NCI-H345 (cell line): ENCODE measurements around the gene LTBP1.

ENCODE experiments used
- DNase-seq: peaks from one replicate; lab custom pipeline; 2025; lab: John Stamatoyannopoulos, UW

Gene LTBP1

GRCh38 chr2:33081691-33082090, 134.9 kb downstream of the LTBP1 start:
- no peak for DNase-seq

- DNase-seq, result no peak
These were observed 137.1 kb downstream of the LTBP1 start for GRCh38 chr2:33083699-33084387.

DNA sequence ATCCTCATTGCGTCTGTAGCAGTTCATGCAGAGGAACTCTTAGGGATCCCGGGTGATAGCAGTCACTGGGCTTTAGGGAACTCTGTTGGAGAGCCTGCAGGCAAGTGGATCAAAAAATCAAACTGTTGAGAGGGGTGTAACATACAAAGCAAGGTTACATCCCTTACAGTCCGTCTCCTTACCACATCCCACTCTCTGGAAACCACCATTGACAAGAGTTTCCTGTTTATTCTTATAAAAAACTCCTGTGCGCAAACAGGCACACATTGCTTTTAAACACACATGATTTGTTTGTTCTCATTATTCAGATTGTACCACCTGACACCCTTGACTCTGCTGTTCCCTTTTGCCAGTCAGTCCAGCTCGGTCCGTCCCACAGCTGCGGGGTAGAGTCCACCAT, 137.7 kb downstream of the LTBP1 start:
- no peak for DNase-seq

- DNase-seq, result no peak
These were observed 138.9 kb downstream of the LTBP1 start for GRCh38 chr2:33085646-33086045.

DNA sequence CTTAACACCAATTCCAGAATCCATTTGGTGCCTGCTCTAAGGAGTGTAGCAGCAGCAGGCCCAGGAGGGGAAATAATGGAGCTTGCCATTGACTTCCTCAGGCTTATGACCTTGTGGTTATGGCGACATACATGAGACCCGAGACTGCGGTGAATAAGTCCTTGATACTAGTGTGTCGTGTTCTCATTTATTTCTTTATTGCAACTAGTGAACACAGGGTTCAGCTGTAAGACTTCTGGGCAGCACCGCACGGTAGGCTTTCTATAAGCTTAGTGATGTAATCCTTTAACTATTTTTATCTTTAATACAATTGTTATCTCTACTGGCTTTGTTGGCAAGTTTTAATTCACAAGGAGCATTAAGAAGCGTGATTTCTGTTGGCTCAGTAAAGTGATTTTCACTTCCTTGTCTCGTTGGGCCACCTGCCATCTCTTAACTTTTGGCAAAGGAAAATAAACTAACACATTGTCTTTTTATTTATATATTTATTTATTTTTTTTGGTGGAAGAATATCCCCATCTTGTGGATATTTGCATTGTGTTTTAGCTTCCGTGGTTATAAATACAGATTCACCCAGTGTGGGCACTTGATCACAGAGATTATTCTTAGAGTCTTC, 139.8 kb downstream of the LTBP1 start:
- no peak for DNase-seq

DNA sequence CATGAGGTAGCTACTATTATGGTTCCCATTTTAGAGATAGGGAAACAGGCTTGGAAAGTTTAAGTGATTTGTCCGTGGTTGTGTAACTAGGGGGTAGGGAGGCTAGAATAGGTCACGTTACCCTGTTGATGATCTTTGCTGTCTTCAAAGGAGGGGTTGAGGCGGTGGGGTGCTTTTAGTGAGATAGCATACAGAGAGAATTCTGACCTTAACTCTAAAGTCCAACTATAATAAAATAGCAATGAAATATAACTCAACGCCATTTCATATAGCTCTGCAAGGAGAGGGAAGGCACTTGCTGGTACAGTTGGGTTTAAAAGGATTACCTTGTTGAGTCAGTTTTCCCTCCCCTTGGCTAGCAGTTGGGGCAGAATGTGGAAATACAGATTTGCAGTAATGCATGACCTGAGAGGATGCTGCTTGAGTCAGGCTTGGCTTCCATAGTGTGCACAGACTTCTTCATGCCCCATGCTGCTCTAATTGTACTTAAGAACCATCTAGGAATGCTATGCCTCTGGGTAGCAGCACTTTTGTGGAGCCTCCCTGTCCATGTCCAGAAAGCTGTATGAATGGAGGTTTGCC, 143.9 kb downstream of the LTBP1 start:
- DNase-seq, result no peak

DNA sequence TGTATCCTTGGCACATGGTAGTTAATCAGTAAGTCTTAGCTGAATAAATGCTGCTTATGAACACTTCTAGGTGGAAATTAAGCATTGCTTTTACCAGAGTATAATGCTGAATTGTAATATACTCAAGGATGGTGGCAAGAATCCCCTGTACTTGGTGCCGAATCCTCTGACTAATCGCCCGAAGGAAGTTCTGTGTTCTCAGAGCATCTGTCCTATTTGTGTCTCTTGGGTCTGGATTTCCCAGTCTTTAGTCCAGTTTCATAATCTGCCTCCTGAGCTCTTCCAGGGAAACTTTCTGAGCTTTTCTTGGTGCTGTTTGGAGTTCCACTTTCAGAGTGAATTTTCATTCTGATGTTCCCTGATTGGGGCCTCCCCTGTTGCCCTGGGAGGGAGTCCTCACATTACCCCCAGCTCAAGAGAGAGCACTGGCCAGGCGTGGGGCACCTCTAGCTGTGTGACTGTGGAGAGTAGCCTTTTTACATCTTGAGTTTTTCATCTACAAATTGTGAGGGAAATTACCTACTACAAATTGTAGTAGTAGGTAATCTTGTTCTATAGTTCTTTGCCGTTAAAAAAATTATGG, 144.9 kb downstream of the LTBP1 start:
- no peak for DNase-seq

DNA sequence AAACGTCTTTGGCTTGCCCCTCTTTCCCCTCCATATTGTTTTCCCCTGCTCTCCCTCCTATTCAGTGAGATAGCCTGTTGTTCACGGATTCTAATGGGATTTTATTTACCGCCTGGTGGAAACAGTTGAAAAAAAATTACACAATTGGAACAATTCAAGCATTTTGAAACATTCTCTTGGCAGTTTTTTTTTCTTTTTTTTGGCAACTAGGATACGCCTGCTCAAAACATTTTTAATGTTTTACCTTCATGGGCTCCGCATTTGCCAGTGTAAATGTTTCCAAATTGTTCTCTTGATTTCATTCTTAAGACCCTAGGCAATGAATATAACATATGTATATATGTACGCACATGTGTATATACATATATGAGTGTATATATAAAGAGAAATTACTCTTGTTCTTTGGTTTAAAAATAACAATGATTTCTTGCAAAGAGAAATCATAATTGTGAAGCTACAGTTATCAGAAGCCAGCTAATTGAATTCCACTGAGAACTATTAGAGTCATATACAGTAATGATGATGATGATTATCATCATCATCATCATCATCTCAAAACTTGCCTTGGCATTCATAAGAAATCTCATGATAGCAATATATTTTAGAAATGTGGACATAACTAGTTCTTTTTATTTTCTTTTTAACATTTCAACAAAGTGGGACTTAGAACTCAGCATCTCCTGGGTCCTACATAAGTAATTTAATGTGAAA, 146.7 kb downstream of the LTBP1 start:
- no peak for DNase-seq

DNA sequence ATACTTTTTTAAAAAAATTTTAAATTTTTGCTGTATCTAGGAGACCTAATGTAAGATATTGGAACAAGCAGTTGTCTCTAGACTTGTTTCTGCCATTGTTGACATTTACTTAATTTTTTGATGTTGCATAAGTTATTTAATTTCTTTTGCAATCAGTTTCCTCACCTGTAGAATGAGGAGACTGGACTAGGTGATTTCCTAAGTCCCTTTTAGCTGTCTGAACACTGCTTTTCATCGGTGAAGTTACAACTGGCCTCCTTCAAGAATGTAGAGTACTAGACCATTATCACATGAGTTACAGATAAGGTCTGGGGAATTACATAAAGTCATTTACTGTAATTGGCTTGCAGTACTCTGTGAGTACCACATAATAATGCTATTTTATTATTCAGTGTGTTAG, 147.6 kb downstream of the LTBP1 start:
- no peak for DNase-seq

- DNase-seq, result no peak
These were observed 153.2 kb downstream of the LTBP1 start for GRCh38 chr2:33099989-33100388.

DNA sequence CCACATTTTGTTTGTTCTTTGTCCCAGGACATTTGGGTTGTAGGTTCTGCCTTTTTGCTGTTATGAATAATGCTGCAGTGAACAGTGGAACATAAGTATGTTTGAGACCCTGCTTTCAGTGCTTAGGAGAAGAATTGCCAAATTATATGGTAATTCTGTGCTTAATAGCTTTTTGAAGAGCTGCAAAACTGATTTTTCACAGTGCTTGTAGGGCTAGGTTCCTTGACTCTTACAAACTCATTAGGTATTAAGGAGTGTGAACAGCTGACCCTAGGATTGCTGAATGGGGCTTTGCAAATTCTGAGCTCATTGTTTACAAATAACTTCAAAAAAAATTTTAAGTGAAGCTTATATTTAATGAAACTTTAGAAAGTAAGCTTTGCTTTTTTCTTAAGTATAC, 154.2 kb downstream of the LTBP1 start:
- DNase-seq, result no peak

DNA sequence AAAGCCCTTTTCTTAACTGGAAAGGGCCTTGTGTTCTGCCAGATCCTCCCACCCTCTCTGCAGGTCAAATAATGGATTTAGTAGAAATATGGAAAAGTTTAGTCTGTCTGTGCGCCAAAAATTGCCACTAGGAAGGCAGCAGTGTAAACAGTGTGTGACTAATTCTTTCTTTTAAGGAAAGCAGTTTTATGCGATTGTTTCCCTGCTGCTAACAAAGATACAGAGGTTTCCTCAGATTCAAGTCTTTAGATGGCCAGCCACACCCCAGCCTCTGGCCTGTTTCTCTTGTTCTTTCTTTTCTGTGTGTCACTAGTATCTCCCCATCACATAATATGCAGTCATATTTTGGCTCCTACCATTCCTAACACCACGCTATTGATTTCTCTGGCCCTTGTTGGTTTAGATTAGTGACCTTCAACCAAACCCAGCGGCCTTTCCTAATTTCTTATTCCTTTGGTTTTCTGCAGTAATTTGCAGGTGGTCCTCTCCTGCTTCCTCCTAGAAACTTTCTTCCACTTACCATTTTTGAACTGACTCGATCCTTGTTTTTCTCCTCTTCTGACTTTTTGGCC, 157.4 kb downstream of the LTBP1 start:
- DNase-seq, result no peak

DNA sequence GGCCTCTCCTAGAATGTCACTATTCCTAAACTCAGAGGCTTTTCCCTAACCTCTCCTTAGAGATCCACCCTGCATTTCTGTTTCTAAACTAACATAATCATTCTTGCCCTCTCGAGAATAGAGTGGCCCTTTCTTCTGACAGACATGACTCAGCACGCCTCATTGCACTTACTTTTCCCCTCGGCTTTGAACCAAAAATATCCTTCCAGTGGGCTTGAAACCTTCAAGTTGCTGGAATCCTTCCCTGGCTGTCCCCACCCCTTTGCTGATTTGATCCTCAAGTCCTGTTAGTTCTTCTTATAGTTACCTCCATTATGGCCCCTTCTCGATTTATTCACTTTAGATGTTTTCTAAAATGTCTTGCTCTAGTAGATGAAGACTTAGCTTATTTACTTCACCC, 158.0 kb downstream of the LTBP1 start:
- DNase-seq, result no peak

DNA sequence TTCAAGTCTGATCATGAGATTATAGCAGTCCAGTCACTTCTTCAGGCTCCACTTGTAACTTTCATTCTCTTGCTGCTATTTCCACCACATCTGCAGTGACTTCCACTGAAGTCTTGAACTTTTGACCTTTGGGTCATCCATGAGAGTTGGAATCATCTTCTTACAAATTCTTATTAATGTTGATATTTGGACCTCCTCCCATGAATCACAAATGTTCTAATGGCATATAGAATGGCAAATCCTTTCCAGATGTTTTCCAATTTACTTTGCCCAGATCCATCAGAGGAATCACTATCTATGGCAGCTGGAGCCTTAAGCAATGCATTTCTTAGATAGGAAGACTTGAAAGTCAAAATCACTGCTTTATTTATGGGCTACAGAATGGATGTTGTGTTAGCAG, 159.4 kb downstream of the LTBP1 start:
- DNase-seq, result no peak

- DNase-seq, result no peak
These were observed 161.1 kb downstream of the LTBP1 start for GRCh38 chr2:33107690-33108482.

DNA sequence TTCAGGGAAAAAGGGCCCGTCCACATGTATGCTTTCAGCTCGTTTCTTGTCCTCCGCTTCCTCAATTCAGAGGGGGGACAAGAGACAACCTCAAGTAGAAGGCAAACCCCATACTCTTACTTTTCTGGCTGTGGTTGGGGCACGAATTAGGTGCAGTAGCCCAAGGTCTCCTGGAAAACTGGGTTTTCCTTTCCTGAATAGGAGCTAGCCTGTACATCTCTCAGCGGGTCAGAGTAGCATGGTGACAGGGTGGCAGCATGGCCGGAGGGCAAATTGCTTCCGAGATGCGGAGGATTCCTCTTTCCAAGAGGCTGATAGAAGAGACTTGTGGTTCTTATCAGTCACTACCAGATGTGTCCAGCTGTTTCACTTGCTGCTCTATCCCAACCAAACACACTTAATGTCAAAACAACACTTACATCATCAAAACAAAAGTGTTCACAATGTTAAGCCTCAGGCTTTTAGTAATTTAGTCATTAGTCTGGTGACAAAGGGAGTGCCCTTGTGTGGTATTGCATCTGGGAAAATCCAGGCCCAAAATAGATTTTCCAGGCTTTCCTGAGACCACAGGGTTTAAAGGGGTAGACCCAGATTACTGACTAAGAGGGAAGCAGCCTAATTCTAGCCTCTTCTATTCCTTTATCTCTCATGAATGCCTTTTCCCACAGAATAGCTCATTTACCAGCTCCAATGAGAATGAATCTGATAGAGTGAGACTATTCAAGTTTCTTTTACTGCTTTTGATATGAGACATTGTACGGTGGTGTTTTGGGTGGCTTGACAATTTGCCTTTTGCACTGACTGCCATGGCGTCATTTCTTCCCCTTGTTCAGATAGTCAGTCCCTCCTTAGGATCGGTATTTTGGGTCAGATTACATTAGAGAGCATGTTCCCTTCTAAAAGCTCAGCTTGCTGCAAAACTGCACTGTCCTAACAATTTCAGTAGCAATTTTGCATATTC, 162.0 kb downstream of the LTBP1 start:
- DNase-seq, result no peak

DNA sequence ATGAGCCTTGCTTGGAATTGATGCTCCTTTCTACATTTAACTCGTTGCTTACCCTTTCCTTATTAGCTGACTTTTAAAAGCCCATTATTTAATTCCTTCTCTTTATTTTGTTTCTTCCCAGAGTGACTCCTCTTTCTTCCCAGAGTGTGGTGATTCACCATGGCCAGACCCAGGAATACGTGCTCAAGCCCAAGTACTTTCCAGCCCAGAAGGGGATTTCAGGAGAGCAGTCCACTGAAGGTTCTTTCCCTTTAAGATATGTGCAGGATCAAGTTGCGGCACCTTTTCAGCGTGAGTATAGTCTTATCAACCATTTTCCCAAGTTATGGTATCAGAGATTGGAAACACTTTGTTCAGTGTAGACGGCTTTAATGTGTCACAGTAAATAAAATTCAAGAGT, 163.7 kb downstream of the LTBP1 start:
- no peak for DNase-seq

DNA sequence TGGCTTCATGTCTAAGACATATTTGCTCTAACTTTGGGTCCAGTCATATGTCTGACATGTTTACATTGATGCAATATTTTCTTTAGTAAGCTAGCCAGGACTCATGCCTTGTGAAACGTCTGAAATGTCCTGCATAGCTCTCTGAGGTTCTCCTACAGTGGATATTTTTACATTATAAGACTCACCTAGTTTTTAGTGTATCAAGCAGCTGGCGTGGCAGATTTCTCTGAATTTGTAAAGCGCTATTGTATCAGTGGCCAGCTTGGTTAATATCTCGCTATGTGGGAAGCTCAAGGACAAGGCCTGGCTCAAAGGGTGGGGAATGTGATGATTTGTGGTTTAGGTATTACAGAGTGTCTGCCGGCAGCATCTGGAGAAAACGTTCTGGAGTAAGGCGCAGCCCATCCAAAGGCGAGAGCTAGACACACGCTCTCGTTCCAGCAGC, 164.3 kb downstream of the LTBP1 start:
- no peak for DNase-seq

- DNase-seq, result no peak
These were observed 168.4 kb downstream of the LTBP1 start for GRCh38 chr2:33115196-33115595.

DNA sequence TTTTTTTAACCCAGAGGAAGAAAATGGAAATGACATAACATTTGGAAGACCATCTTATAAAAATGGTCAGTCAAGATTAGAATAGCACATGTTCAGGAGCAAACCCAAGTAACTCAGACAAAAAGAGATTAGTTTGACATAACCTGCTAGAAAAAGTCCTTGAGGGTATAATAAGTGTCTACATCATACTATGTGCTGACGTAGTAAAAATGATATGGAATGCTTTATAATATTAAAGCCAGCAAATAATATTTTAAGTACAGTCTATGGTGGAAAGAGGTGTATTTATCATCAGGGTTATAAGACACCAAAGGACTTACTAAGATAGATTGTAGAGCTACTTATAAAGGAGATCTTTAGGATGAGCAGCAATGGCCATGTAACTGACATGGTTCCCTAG, 169.0 kb downstream of the LTBP1 start:
- DNase-seq, result no peak
